ENCODE results near the gene CAMK2N2. TPM values are rescaled to one million over a fixed set of nuclear protein-coding genes. Genes with fewer than 3 reads are reported as not detected.

Gene CAMK2N2
- 0.47 and 1.6 TPM in 2 replicates for total RNA-seq (2014; rRNA removed; shearing (Covaris generic))

DNA sequence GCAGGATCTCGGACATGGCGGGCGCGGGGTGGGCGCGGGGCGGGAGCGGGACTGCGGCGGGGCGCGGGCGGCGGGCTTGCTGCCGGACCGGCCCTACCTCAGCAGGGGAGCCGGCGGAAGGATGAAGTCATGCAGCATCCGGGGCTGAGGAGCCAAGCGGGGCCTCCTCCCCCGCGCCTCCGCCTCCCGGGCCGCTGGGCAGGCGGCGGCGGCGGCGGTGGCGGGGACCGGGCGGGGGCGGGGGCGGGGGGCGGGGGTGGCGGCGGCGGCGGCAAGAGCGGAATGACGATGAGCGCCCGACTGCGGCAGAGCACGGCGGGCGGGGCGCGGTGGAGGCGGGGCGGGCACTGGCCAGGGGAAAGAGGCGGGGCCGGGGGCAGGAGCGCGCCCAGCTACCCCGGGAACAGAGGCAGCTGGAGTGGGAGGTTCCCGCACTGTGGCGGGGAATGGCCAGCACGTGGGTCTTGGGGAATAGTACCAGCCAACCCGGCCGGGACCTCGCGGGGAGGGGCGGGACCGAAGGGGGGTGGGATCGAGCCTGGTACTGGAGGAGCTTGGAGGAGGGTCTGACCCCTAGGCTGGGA, at the start of gene CAMK2N2:
Gene CAMK2N2, minus strand, starts transcription at position 284 of the 584 bp plus-strand sequence. Its CDS starts 268 bp downstream, at position 16.
- DNase-seq (ENCODE audit: low spot score): peak; percentile 86

DNA sequence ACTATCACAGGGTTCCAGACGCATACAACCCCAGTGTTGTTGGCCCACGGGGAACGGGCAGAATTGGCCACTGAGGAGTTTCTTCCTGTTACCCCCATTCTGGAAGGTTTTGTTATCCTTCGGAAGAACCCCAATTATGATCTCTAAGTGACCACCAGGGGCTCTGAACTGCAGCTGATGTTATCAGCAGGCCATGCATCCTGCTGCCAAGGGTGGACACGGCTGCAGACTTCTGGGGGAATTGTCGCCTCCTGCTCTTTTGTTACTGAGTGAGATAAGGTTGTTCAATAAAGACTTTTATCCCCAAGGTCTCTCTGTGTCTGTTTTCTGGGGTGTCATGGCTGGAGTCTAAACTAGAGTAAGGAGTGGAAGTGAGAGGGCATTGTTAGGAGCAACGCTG, 47.4 kb upstream of the CAMK2N2 start:
- DNase-seq (ENCODE audit: low spot score): no peak

DNA sequence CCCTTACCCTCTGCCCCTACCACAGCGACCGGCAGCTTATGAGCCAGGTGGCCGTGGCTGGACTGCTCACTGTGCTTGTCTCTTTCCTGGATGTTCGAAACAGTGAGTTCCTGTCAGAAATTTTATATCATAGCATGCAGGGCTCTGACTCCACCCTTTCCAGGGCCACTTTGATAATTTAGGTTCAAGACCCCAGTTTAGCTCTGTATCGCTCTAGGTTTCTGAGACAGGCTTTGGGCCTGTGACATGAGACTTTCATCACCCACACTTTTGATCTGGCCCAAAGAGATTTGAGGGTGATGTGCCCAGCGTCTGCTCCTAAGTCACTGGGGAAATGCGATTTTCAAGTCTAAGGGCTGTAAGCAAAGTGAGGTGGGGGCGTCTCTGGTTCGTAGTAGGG, 46.6 kb upstream of the CAMK2N2 start:
- no peak for DNase-seq (ENCODE audit: low spot score)

DNA sequence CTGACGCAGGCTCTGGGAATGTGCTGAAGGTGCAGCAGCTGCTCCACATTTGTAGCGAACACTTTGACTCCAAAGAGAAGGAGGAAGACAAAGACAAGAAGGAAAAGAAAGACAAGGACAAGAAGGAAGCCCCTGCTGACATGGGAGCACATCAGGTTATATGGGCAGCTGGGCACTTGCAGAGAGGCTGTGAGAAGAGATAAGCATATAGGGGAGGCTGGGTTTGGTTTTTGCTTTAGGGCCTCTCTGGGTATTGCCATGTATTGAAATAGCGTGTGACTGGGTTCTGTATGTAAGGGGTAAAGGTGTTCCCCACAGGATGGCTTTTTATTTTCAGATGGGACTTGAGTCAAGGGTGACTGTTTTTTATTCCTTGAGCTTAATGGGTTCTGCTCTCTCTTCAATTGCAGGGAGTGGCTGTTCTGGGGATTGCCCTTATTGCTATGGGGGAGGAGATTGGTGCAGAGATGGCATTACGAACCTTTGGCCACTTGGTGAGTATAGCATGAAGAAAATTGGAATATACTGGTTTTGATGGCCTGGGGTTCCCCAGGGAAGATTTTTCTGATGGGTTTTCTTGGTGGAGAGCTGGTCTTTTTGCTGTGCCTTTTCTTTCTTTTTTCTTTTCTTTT, 45.1 kb upstream of the CAMK2N2 start:
- DNase-seq (ENCODE audit: low spot score): no peak

DNA sequence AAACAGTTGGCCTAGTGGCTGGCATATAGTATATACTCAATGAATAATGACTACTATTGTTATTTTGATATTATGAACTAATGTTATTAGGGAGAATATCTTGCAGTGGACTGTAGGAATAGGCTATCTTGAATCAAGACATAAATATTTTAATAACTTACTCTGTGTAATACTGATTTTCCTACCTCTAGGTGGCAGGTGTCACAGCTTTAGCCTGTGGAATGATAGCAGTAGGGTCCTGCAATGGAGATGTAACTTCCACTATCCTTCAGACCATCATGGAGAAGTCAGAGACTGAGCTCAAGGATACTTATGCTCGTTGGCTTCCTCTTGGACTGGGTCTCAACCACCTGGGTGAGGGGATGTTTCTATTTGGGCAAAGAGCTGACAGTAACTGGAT, 44.2 kb upstream of the CAMK2N2 start:
- DNase-seq (ENCODE audit: low spot score): no peak

DNA sequence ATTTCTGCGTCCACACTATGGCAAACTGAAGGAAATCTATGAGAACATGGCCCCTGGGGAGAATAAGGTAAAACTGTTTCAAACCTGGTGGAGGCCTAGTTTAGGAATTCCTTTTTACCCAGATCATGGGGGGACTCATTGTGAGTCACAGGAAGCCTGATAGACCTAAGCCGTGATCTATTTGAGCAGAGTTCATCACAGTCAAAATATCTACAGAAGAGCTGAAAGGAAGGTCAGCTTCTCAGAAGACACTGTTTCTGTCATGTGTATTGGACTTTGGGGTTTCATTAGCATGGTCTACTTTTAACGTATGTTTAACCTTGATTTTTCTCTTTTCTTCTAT, 39.0 kb upstream of the CAMK2N2 start:
- no peak for DNase-seq (ENCODE audit: low spot score)

DNA sequence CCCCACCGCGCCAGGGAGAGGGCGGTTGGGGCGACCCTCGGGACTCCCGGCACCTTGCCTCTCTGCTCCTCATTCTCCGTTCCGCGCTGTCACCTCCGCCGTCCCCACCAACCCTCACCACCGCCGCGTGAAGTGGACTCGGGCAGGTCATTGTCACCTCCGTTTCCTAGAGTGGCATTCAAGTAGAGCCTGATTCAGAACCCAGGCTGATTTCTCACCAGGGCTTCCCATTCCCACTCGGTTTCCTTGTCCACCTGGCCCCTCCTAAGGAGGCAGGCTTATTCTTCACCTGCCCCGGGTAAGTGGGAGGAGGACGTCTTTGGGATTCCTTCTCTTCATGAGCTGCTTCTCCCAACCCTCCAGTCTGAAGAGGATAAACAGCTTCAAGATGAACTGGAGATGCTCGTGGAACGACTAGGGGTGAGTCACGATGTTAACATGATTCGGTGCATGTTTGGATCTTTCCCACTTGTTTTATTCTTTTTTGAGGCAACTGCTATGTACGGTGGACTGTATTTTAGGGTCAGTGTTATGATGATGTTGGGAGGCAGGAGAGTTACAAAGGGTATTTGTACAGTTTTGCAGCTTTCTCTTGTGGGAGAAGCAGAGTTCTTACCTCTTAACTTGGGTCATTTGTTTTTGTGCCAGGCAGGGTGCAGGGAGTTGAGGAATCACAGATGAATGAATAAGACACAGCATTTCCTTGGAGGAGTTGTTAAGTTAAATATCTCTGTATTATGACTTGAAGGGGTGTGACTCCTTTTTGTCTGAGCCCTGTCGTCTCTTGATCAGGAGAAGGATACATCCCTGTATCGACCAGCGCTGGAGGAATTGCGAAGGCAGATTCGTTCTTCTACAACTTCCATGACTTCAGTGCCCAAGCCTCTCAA, 38.4 kb upstream of the CAMK2N2 start:
- DNase-seq (ENCODE audit: low spot score): no peak

DNA sequence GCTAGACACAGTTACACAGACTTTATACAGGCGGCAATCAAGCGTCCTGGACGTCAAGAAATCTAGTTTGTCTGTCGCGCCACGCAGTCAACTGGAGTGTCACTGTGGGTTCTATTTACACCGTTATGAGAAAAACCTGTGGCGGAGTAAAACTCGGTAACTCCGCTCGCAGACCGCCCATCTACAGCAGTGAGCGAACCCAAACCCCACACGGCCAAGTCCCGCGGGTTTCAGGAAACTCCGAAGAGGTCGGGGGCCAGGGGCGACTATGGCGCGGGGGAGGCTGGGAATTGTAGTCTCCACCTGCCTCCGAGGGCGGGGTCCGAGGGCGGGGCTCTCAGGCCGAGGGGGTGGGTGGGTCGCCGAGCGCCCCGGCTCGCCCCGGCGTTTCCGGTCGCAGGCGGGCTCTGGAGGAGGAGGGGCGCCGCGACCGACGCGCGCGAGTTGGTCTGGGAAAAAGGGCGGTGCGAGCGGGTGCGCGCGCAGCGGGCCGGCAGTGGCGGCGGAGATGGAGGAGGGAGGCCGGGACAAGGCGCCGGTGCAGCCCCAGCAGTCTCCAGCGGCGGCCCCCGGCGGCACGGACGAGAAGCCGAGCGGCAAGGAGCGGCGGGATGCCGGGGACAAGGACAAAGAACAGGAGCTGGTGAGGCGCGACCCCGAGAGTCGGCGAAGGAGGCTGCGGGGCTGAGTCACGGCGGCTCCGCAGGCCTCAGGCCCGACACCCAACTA, 37.6 kb upstream of the CAMK2N2 start, which contains the start of gene PSMD2:
Gene PSMD2, plus strand, starts transcription at position 483 of the 729 bp plus-strand sequence. Its CDS starts 26 bp downstream, at position 509.
- DNase-seq (ENCODE audit: low spot score): peak; percentile 93

DNA sequence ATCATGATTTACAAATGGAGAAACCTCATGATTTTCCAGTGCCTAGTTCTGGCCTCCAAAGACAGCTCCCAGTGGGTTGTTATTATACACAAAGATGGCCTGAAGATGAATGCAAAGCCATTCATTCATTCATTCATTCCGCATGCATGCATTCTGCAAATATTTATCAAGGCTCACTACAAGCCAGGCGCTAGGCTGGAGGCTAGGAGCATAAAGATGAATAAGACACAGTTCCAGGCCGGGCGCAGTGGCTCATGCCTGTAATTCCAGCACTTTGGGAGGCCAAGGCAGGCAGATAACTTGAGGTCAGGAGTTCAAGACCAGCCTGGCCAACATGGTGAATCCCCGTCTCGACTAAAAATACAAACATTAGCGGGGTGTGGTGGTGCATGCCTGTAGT, 35.3 kb upstream of the CAMK2N2 start:
- no peak for DNase-seq (ENCODE audit: low spot score)

DNA sequence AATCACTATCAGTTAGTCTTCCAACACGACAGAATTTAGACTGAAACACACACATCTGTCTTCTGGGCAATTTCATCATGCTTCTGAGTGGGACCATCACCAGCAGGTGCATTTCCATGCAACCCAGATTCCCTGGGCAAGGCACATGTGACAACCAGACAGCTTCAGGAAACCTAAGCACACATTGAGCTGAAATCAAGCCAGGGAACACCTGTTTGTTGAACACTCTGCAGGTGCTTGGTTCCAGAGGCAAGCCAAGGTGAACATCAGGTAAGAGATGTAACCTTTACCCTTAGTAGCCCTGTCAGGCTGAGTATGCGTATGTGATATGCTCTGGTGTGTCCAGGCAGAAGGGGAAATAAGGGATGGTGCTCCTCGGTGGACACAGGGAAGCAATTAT, 34.4 kb upstream of the CAMK2N2 start:
- DNase-seq (ENCODE audit: low spot score): no peak

DNA sequence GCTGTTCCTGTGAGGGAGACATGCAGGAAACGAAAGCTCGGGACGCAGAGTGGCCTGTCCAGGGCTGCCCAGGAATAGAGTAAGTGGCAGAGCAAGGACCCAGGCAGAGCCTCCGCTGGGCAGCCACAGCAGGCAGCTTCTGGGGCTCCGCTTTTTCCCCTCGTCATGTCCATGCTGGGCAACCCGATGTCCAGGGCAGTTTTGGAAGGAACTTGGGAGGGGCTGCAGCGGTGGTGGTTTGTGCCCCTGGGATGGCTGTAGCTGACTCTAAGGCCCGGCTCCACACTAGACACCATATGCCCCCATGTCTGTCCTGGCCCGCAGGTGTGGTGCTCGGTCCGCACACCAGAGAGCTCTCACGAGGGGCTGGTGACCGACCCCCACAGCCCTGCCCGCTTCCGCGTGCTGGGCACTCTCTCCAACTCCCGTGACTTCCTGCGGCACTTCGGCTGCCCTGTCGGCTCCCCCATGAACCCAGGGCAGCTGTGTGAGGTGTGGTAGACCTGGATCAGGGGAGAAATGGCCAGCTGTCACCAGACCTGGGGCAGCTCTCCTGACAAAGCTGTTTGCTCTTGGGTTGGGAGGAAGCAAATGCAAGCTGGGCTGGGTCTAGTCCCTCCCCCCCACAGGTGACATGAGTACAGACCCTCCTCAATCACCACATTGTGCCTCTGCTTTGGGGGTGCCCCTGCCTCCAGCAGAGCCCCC, 30.5 kb upstream of the CAMK2N2 start:
- no peak for DNase-seq (ENCODE audit: low spot score)

DNA sequence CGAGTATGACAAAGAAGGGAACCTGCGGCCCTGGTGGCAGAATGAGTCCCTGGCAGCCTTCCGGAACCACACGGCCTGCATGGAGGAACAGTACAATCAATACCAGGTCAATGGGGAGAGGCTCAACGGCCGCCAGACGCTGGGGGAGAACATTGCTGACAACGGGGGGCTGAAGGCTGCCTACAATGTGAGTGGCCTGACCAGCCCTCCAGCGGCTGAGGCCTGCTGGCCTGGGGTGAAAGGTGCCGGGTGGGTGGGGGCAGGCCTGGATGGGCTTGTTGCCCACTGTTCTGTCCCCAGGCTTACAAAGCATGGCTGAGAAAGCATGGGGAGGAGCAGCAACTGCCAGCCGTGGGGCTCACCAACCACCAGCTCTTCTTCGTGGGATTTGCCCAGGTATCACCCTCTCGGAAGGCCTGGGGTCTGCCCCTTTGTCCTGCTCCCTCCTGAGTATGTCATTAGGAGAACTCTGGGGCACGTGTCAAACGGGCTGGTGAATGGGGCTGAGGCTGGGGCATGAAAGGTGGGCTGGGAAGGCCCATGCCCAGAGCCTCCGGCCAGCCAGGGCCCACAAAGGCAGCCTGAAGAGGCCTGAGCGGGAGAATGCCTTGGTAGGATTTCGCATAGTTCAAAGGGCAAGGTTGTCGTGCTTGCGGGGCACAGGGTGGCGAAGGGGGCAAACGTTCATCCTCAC, 29.8 kb upstream of the CAMK2N2 start:
- no peak for DNase-seq (ENCODE audit: low spot score)

DNA sequence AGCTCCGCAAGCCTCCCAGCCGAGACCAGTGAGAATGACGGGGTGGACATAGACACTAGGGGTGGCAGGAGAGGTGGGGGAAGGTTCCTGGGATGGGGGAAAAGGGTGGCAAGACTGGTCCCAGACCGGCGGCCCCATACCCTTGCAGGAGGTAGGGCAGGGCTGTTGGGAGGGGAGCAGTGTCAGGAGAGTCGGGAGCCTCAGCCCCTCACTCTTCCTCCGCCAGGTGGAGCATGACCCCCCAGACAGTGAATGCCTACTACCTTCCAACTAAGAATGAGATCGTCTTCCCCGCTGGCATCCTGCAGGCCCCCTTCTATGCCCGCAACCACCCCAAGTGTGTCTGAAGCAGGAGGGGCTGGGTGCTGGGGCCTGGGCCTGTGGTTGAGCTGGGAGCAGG, 29.0 kb upstream of the CAMK2N2 start:
- DNase-seq (ENCODE audit: low spot score): no peak

DNA sequence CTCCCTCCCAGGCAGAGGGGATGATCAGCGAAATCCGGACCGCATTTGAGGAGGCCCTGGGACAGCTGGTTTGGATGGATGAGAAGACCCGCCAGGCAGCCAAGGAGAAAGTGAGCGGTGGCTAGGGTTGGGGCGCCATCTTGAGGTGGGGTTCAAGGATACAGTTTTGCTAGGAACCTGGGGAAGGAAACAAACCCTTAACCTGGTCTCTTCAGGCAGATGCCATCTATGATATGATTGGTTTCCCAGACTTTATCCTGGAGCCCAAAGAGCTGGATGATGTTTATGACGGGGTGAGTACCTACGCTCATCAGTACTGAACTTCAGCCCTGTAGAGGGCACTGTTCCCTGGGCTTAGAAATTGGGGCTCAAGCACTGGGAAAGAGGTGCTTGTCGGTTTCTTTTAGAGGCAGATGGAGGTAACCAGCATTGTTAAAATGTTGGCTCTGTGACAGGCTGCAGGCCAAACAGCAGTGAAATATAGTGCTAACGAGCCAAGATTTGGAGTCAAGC, 28.1 kb upstream of the CAMK2N2 start:
- peak; percentile 47 for DNase-seq (ENCODE audit: low spot score)

DNA sequence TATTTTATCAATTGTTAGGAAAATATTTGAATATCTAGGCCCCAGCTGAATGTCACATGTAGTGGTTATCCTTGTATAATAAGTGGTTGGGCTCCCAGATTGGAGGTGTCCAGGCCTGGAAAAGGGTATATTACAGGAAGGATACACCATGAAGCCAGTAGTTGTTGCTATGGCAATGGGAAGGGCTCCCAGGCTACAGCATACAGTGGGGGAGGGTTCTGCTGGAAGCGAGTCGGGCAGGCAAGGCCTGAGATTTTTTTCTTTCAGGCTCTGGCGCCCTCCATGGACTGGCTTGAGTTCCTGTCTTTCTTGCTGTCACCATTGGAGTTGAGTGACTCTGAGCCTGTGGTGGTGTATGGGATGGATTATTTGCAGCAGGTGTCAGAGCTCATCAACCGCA, 23.3 kb upstream of the CAMK2N2 start:
- DNase-seq (ENCODE audit: low spot score): peak; percentile 77

DNA sequence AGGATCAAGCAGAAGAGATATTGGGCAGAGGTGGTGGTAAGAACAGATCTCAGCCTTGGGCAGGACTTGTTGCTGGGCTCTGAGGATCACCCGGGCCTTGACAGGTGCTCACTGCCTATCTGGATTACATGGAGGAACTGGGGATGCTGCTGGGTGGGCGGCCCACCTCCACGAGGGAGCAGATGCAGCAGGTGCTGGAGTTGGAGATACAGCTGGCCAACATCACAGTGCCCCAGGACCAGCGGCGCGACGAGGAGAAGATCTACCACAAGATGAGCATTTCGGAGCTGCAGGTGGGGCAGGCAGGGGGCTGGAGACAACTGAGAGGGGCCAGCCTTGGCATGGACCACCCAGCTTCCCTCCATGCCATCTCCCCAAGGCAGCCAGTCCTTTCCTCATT, 22.3 kb upstream of the CAMK2N2 start:
- DNase-seq (ENCODE audit: low spot score): no peak

DNA sequence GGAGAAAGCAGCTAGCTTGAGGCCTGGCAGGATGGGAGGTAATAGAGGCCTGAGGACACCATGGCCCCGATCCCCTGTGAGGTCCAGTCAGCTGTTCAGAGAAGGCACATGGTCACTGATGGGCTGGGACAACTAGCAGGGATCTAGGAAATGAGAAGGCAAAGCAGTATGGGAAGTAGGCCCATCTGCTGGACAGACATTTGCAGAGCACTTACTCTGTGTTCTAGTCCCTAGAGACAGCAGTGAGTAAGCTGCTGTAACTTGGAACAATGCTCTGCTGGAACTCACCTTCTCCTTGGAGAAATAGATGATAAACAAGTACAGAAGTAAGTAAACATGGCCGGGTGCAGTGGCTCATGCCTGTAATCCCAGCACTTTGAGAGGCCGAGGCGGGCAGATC, 21.6 kb upstream of the CAMK2N2 start:
- no peak for DNase-seq (ENCODE audit: low spot score)

DNA sequence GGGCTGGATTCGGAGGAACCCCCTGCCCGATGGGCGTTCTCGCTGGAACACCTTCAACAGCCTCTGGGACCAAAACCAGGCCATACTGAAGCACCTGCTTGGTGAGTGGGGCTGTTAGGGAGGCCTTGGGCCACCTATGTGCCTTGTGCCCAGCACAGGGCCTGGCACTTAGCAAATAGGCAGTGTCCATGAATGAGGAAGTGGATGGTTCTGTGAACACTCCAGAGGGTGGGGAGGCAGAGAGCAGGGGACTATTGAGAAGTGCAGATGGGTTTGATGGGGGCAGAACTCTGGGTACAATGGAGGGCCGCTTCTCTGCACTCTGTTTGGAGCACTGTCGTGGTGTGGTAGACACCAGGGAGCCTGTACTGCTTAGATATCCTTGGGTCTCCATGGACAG, 16.0 kb upstream of the CAMK2N2 start:
- DNase-seq (ENCODE audit: low spot score): no peak

DNA sequence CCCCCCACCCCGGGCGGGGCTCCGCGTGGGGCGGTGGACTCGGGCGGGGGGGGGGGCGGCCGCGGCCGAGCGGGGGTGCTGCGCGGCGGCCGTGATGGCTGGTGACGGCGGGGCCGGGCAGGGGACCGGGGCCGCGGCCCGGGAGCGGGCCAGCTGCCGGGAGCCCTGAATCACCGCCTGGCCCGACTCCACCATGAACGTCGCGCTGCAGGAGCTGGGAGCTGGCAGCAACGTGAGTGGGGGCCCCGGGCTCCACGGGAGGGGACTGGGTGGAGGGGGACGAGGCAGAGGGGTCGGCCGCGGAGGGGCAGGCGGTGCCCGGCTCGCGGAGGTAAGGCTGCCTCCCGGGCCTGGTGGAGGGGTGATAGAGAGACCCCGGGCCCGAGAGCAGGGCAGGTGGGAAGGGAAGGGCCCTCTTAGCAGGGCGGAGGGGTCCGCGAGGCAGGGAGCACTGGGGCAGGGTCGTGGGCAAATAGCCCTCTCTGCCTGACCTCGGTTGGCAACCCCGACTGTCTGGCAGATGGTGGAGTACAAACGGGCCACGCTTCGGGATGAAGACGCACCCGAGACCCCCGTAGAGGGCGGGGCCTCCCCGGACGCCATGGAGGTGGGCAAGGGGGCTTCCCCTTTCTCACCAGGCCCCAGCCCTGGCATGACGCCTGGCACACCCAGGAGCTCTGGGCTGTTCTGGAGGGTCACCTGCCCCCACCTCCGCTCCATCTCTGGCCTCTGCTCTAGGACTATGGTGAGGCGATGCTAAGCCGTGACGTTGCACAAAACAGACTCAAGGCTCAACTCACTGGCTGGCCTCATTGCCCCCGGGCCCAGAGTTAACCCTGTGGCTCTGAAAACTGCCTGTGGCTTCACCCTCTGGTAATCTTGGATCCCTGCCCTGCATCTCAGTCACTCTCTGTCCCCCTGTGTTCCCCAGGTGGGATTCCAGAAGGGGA, 14.9 kb upstream of the CAMK2N2 start, which contains the start of gene ECE2:
Gene ECE2, plus strand, starts transcription at position 62 of the 950 bp plus-strand sequence. Its CDS starts 132 bp downstream, at position 194.
- no peak for DNase-seq (ENCODE audit: low spot score)

DNA sequence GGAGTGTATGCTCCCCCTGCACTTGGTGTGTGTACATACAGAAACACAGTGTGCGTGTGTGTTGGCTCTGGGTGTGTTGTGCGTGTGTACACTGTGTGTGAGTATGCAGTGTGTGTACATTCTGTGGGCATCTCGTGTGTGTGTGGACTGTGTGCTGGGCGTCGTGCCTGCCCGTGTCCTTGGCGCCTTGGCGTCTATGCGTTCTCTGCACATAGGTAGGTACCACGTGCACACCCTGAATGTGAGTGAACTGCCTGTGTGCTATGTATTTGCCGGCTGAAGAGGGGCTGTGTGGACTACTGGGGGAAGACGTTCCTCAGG, 14.0 kb upstream of the CAMK2N2 start:
- no peak for DNase-seq (ENCODE audit: low spot score)

Measured in H4 (cell line).